Thoracic aorta (tissue), 2 donors: ENCODE data around the gene APP. TPM values are rescaled to one million over a fixed set of nuclear protein-coding genes. Genes with fewer than 3 reads are reported as not detected.

ENCODE experiments used
- ATAC-seq: fragments of 150-250 bp; one replicate; pipeline ENCODE4 v1.8.0; 2017; ENCODE audit warnings: low read depth; ENCODE audit not compliant: insufficient number of reproducible peaks, low FRiP score
- DNase-seq: peaks from one replicate; pipeline ENCODE4 v3.0.0-alpha.2; 2020; ENCODE audit warnings: low spot score
- H3K27ac ChIP-seq, 2 donors: fragments of 200-600 bp; sonication (generic); 1 replicate in 1 of 2; 2 replicates in 1 of 2; pipeline ENCODE4 v1.5.1; 2016; ENCODE audit warnings: mild to moderate bottlenecking in 2 of 2, moderate library complexity in 2 of 2
- H3K27me3 ChIP-seq: fragments of 200-600 bp; sonication (generic); replicated peaks from 2 replicates; pipeline ENCODE4 v1.6.0; 2016; ENCODE audit warnings: mild to moderate bottlenecking; ENCODE audit not compliant: insufficient read depth
- H3K36me3 ChIP-seq: fragments of 200-600 bp; sonication (generic); one replicate; pipeline ENCODE4 v1.5.1; 2016
- H3K4me1 ChIP-seq, 2 donors: fragments of 200-600 bp; sonication (generic); 1 replicate in 1 of 2; 2 replicates in 1 of 2; pipeline versions ENCODE4 v1.5.1 to v1.6.0; 2016; ENCODE audit warnings: low read depth in 2 of 2, mild to moderate bottlenecking in 1 of 2; ENCODE audit not compliant: control insufficient read depth in 1 of 2
- H3K4me3 ChIP-seq: fragments of 200-600 bp; sonication (generic); 2 replicates; pipeline ENCODE4 v1.5.1; 2016; ENCODE audit warnings: mild to moderate bottlenecking
- H3K9me3 ChIP-seq: fragments of 200-600 bp; sonication (generic); 2 replicates; pipeline ENCODE4 v1.5.1; 2016
- CTCF ChIP-seq: fragments of 200-600 bp; sonication (generic); IDR thresholded peaks from one replicate; pipeline ENCODE4 v1.5.1; 2019; ENCODE audit warnings: antibody characterized with exemption
- total RNA-seq, 2 donors: library from RNA; depleted of rRNA; stranded (reverse); fragments of >200 nt; gene quantifications; one replicate each; pipeline versions ENCODE4 v1.1.0 to v1.2.3, GENCODE V29; 2016

Gene APP
- total RNA-seq, 2 donors from 2014 or later = 342 to 468 TPM

- Histone ChIP-seq H3K4me1 (peaks cover 0 to 11% of the 10 kb centered on the region in 2 donors), H3K4me3 (no peak overlapping the region), H3K9me3 (no peaks in the 10 kb centered on the region), H3K36me3 (peaks cover 8% of the 10 kb centered on the region), H3K27me3 (no peaks in the 10 kb centered on the region), H3K27ac (no peak overlapping the region)
- DNase-seq (no peak), ATAC-seq (no peak)
- TF ChIP-seq CTCF = no peak
Observed at GRCh38 chr21:25888711-25889110, 281.9 kb downstream of the APP start.

GRCh38 chr21:25887646-25888306, 282.8 kb downstream of the APP start:
- Histone ChIP-seq H3K4me3 (no peak overlapping the region), H3K27ac (no peak overlapping the region), H3K36me3 (peaks cover 5% of the 10 kb centered on the region), H3K4me1 (peaks cover 0 to 11% of the 10 kb centered on the region in 2 donors), H3K9me3 (no peaks in the 10 kb centered on the region), H3K27me3 (no peaks in the 10 kb centered on the region)
- no peak for ATAC-seq
- DNase-seq = no peak
- no peak for TF ChIP-seq CTCF

- no peak overlapping the region for H3K27ac ChIP-seq
- DNase-seq = no peak
- H3K36me3 ChIP-seq = peaks cover 5% of the 10 kb centered on the region
- no peaks in the 10 kb centered on the region for H3K9me3 ChIP-seq
- ATAC-seq = no peak
- no peak overlapping the region for H3K4me3 ChIP-seq
- no peak for TF ChIP-seq CTCF
- peaks cover 0 to 11% of the 10 kb centered on the region in 2 donors for H3K4me1 ChIP-seq
- no peaks in the 10 kb centered on the region for H3K27me3 ChIP-seq
Observed at GRCh38 chr21:25887166-25887565, 283.4 kb downstream of the APP start.

GRCh38 chr21:25885880-25886279, 284.7 kb downstream of the APP start:
- DNase-seq (no peak), ATAC-seq (no peak)
- no peak for TF ChIP-seq CTCF
- no peak overlapping the region for H3K4me3 ChIP-seq
- H3K4me1 ChIP-seq = peaks cover 0 to 11% of the 10 kb centered on the region in 2 donors
- H3K27ac ChIP-seq = peak overlapping the region in 1 of 2 donors; percentile 18
- no peaks in the 10 kb centered on the region for H3K9me3 ChIP-seq
- no peaks in the 10 kb centered on the region for H3K27me3 ChIP-seq
- H3K36me3 ChIP-seq = peaks cover 5% of the 10 kb centered on the region

GRCh38 chr21:25885405-25885804, 285.2 kb downstream of the APP start:
- H3K9me3 ChIP-seq = no peaks in the 10 kb centered on the region
- H3K4me3 ChIP-seq = no peak overlapping the region
- peak overlapping the region in 1 of 2 donors; percentile 18 for H3K27ac ChIP-seq
- no peak for ATAC-seq
- no peak for DNase-seq
- TF ChIP-seq CTCF = no peak
- H3K27me3 ChIP-seq = no peaks in the 10 kb centered on the region
- peaks cover 5% of the 10 kb centered on the region for H3K36me3 ChIP-seq
- peaks cover 0 to 11% of the 10 kb centered on the region in 2 donors for H3K4me1 ChIP-seq
